ENCODE measurements around the gene BNC2. TPM values are rescaled to one million over a fixed set of nuclear protein-coding genes. Genes with fewer than 3 reads are reported as not detected.

Gene BNC2
- total RNA-seq, 2 experiments from 2014 or later = not detected

DNA sequence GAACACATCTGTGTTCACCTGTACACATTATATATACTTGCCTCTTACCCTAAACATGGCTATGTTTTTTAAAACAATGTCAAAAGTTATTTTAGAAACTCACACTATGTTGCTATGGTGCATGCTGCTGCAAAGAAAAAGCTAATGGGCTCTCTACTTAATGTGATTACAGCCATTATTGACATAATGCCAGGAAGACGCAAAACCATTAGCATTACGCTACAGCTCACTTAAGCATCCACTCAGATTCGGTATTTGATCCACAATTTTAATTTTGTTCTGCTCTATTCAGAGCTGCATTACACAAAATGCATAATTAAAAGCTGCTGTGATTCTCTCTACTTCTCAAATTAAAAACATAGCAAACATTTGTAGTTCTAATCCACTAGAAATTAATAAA, 395.2 kb downstream of the BNC2 start:
- no peak overlapping the region for H3K27ac ChIP-seq (ENCODE audit: low read depth in 1 of 2, low read length in 2 of 2)
- CTCF ChIA-PET = interaction anchor here (1.0 kb wide), 1 partner anchor 9 kb away, joined by 4 read pairs; no protein-coding TSS in a partner anchor
- H3K27ac Mint-ChIP-seq = no peak overlapping the region
- H3K9me3 Mint-ChIP-seq = peaks cover 1% of the 10 kb centered on the region
- H3K4me3 Mint-ChIP-seq = no peak overlapping the region
- DNase-seq (no peak), ATAC-seq (ENCODE audit: poor library complexity) (no peak)
- no peaks in the 10 kb centered on the region for H3K27me3 ChIP-seq (ENCODE audit: control insufficient read depth in 1 of 2, insufficient read depth in 2 of 2, low read length in 2 of 2)
- intact Hi-C loops (cut with DNase I, micrococcal nuclease) = no loop called here
- no peaks in the 10 kb centered on the region for H3K27me3 Mint-ChIP-seq
- TF ChIP-seq, protein P1, sequence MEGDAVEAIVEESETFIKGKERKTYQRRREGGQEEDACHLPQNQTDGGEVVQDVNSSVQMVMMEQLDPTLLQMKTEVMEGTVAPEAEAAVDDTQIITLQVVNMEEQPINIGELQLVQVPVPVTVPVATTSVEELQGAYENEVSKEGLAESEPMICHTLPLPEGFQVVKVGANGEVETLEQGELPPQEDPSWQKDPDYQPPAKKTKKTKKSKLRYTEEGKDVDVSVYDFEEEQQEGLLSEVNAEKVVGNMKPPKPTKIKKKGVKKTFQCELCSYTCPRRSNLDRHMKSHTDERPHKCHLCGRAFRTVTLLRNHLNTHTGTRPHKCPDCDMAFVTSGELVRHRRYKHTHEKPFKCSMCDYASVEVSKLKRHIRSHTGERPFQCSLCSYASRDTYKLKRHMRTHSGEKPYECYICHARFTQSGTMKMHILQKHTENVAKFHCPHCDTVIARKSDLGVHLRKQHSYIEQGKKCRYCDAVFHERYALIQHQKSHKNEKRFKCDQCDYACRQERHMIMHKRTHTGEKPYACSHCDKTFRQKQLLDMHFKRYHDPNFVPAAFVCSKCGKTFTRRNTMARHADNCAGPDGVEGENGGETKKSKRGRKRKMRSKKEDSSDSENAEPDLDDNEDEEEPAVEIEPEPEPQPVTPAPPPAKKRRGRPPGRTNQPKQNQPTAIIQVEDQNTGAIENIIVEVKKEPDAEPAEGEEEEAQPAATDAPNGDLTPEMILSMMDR (IDR thresholded peaks at IDR 0.05) = no peak
- peaks cover 6 to 26% of the 10 kb centered on the region in 2 experiments for H3K9me3 ChIP-seq (ENCODE audit: control insufficient read depth in 1 of 2, insufficient read depth in 1 of 2, low read length in 2 of 2)
- no peaks in the 10 kb centered on the region for H3K36me3 ChIP-seq (ENCODE audit: insufficient read depth, low read length)
- H3K4me3 ChIP-seq (ENCODE audit: low read length) = no peak overlapping the region
- POLR2A ChIA-PET = no interaction called here
- no peaks in the 10 kb centered on the region for H3K4me1 ChIP-seq (ENCODE audit: insufficient read depth, low read length)
- H3K36me3 Mint-ChIP-seq (ENCODE audit: low read depth) = no peaks in the 10 kb centered on the region
- no peaks in the 10 kb centered on the region for H3K4me1 Mint-ChIP-seq (ENCODE audit: low read depth)

DNA sequence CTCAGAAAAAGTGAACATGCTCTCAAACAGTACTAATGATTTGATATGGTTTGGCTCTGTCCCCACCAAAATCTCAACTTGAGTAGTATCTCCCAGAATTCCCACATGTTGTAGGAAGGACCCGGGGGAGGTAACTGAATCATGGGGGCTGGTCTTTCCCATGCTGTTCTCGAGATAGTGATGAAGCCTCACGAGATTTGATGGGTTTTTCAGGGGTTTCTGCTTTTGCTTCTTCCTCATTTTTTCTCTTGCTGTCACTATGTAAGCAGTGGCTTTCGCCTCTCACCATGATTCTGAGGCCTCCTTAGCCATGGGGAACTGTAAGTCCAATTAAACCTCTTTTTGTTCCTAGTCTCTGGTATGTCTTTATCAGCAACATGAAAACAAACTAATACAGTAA, 401.3 kb downstream of the BNC2 start:
- ChIA-PET POLR2A (no interaction called here), CTCF (no interaction called here)
- intact Hi-C loops (cut with DNase I, micrococcal nuclease) = no loop called here
- TF ChIP-seq, protein P1 (IDR thresholded peaks at IDR 0.05) = no peak
- Mint-ChIP-seq H3K27me3 (no peaks in the 10 kb centered on the region), H3K27ac (no peak overlapping the region), H3K4me1 (ENCODE audit: low read depth) (no peaks in the 10 kb centered on the region), H3K4me3 (no peak overlapping the region), H3K36me3 (ENCODE audit: low read depth) (no peaks in the 10 kb centered on the region), H3K9me3 (peaks cover 8% of the 10 kb centered on the region)
- H3K9me3 ChIP-seq (ENCODE audit: control insufficient read depth in 1 of 2, insufficient read depth in 1 of 2, low read length in 2 of 2) = peaks cover 6 to 22% of the 10 kb centered on the region in 2 experiments
- no peaks in the 10 kb centered on the region for H3K4me1 ChIP-seq (ENCODE audit: insufficient read depth, low read length)
- DNase-seq (no peak), ATAC-seq (ENCODE audit: poor library complexity) (no peak)
- no peak overlapping the region for H3K27ac ChIP-seq (ENCODE audit: low read depth in 1 of 2, low read length in 2 of 2)
- no peaks in the 10 kb centered on the region for H3K27me3 ChIP-seq (ENCODE audit: control insufficient read depth in 1 of 2, insufficient read depth in 2 of 2, low read length in 2 of 2)
- no peaks in the 10 kb centered on the region for H3K36me3 ChIP-seq (ENCODE audit: insufficient read depth, low read length)
- no peak overlapping the region for H3K4me3 ChIP-seq (ENCODE audit: low read length)

- CTCF ChIA-PET = no interaction called here
- H3K27me3 Mint-ChIP-seq = no peaks in the 10 kb centered on the region
Observed at GRCh38 chr9:16461851-16462250, 408.6 kb downstream of the BNC2 start.

More at GRCh38 chr9:16461851-16462250, 408.6 kb downstream of the BNC2 start:
- no peak overlapping the region for H3K4me3 Mint-ChIP-seq
- Histone ChIP-seq H3K27ac (ENCODE audit: low read depth in 1 of 2, low read length in 2 of 2) (no peak overlapping the region), H3K9me3 (ENCODE audit: control insufficient read depth in 1 of 2, insufficient read depth in 1 of 2, low read length in 2 of 2) (peaks cover 0 to 8% of the 10 kb centered on the region in 2 experiments), H3K27me3 (ENCODE audit: control insufficient read depth in 1 of 2, insufficient read depth in 2 of 2, low read length in 2 of 2) (no peaks in the 10 kb centered on the region), H3K36me3 (ENCODE audit: insufficient read depth, low read length) (no peaks in the 10 kb centered on the region), H3K4me1 (ENCODE audit: insufficient read depth, low read length) (no peaks in the 10 kb centered on the region), H3K4me3 (ENCODE audit: low read length) (no peak overlapping the region)
- no peak overlapping the region for H3K27ac Mint-ChIP-seq
- H3K9me3 Mint-ChIP-seq = peaks cover 8% of the 10 kb centered on the region
- DNase-seq = no peak
- H3K4me1 Mint-ChIP-seq (ENCODE audit: low read depth) = no peaks in the 10 kb centered on the region
- TF ChIP-seq, protein P1 (IDR thresholded peaks at IDR 0.05) = no peak
- ATAC-seq (ENCODE audit: poor library complexity) = no peak
- POLR2A ChIA-PET = no interaction called here
- H3K36me3 Mint-ChIP-seq (ENCODE audit: low read depth) = no peaks in the 10 kb centered on the region
- intact Hi-C loops (cut with DNase I, micrococcal nuclease) = no loop called here
